Measurements from ENCODE around the gene INMT.

The INMT gene

GRCh38 chr7:30745261-30745941 lies 6.5 kb upstream of the INMT start:
- TF ChIP-seq, protein P1, sequence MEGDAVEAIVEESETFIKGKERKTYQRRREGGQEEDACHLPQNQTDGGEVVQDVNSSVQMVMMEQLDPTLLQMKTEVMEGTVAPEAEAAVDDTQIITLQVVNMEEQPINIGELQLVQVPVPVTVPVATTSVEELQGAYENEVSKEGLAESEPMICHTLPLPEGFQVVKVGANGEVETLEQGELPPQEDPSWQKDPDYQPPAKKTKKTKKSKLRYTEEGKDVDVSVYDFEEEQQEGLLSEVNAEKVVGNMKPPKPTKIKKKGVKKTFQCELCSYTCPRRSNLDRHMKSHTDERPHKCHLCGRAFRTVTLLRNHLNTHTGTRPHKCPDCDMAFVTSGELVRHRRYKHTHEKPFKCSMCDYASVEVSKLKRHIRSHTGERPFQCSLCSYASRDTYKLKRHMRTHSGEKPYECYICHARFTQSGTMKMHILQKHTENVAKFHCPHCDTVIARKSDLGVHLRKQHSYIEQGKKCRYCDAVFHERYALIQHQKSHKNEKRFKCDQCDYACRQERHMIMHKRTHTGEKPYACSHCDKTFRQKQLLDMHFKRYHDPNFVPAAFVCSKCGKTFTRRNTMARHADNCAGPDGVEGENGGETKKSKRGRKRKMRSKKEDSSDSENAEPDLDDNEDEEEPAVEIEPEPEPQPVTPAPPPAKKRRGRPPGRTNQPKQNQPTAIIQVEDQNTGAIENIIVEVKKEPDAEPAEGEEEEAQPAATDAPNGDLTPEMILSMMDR (IDR thresholded peaks at IDR 0.05; ENCODE audit: low read depth, low read length, missing control alignments), result no peak
- H3K4me3 ChIP-seq (replicated peaks; ENCODE audit: low read depth, low read length), result no peak overlapping the region
- DNase-seq (ENCODE audit: extremely low read depth, low read depth), result no peak

DNA sequence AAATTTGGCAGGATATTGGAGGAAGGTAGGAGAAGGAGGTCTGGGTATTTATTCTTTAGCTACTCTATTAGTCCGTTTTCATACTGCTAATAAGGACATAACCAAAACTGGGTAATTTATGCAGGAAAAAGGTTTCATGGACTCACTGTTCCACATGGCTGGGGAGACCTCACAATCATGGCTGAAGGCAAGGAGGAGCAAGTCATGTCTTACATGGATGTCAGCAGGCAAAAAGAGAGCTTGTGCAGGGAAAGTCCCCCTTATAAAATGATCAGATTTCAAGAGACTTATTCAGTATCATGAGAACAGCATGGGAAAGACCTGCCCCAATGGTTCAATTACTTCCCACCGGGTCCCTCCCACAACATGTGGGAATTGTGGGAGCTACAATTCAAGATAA lies 1.9 kb upstream of the INMT start:
- no peak overlapping the region for H3K4me3 ChIP-seq (replicated peaks; ENCODE audit: low read depth, low read length)
- DNase-seq (ENCODE audit: extremely low read depth, low read depth), result no peak
- TF ChIP-seq, protein P1 (IDR thresholded peaks at IDR 0.05; ENCODE audit: low read depth, low read length, missing control alignments), result no peak

GRCh38 chr7:30750683-30751650 lies 968 bp upstream of the INMT start:
- TF ChIP-seq, protein P1 (IDR thresholded peaks at IDR 0.05; ENCODE audit: low read depth, low read length, missing control alignments), result no peak
- 0 out of 2 replicates have a peak overlapping the region, but pooled peaks have one; percentile 3 for H3K4me3 ChIP-seq (replicated peaks; ENCODE audit: low read depth, low read length)
- peak; percentile 95 for DNase-seq (ENCODE audit: extremely low read depth, low read depth)

DNA sequence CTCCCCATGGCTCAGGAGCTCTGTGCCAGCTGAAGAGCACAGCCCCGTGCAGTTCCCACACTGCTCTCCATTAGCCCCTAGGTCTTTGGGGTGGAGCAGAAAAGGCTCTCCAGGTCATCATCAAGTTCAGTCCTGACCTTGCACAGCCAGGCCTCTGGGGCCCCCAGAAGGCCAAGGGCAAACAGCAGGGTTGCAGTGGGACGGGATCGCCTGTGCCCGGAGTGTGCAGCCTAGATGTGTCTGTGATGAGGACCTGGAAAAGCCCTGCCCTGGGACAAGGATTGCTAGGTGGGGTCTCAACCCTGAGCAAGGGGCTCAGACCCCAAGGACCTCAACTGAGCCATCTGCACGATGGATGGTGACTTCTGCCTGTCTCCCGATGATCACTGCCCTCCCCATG lies 549 bp downstream of the INMT start:
- no peak for DNase-seq (ENCODE audit: extremely low read depth, low read depth)
- H3K4me3 ChIP-seq (replicated peaks; ENCODE audit: low read depth, low read length), result no peak overlapping the region
- TF ChIP-seq, protein P1 (IDR thresholded peaks at IDR 0.05; ENCODE audit: low read depth, low read length, missing control alignments), result no peak

DNA sequence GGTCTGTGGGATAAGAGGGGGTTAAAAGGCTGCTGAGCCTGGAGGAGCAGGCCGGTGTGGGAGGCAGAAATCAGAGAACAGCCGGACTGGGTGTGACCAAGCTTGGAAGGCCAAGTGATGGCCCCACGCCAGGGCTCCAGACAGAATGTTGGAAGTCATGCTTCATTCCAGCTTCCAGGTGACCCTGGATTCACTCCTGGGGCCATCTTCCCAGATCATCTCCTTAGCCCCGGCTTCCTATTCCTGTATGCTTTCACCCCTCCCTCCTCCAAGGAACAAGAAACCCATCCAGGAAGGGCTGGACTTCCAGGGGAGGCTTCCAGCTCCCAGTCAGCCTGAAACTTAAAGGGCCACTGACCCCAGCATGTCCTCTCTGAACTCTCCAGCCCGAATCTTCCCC lies 1.0 kb downstream of the INMT start:
- TF ChIP-seq, protein P1 (IDR thresholded peaks at IDR 0.05; ENCODE audit: low read depth, low read length, missing control alignments), result no peak
- no peak for DNase-seq (ENCODE audit: extremely low read depth, low read depth)
- no peak overlapping the region for H3K4me3 ChIP-seq (replicated peaks; ENCODE audit: low read depth, low read length)

DNA sequence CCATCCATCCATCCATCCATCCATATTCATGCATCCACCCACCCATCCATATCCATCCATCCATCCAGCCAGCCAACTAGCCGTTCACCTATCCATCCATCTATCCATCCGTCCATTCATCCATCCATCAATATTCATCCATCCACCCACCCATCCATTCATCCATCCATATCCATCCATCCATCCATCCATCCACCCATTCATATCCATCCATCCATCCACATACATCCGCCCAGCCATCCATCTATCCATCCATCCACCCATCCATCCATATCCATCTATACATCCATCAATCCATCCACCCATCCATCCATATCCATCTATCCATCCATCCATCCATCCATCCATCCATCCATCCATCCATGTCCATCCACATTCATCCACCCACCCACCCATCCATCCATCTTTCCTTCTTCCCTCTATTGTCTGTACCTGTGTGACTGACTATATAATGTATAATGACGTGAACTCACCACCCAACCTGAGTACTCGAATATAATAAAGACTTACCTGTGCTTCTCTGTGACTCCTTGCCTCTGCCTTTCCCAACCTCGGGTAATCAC lies 2.5 kb downstream of the INMT start:
- TF ChIP-seq, protein P1 (IDR thresholded peaks at IDR 0.05; ENCODE audit: low read depth, low read length, missing control alignments), result no peak
- no peak for DNase-seq (ENCODE audit: extremely low read depth, low read depth)
- H3K4me3 ChIP-seq (replicated peaks; ENCODE audit: low read depth, low read length), result no peak overlapping the region
